Skeletal muscle tissue (tissue), 4 donors: ENCODE results near the gene ZFP64. TPM values are rescaled to one million over a fixed set of nuclear protein-coding genes. Genes with fewer than 3 reads are reported as not detected.

ENCODE experiments used
- H3K27ac ChIP-seq: one replicate; pipeline ENCODE4 v1.7.0; 2013; ENCODE audit warnings: mild to moderate bottlenecking, low read depth, low read length, inconsistent platforms
- H3K27me3 ChIP-seq, 3 donors: one replicate each; pipeline ENCODE4 v1.7.0; 2013; ENCODE audit warnings: low read length in 3 of 3; ENCODE audit not compliant: control insufficient read depth in 3 of 3, insufficient read depth in 3 of 3
- H3K36me3 ChIP-seq, 3 donors: one replicate each; pipeline ENCODE4 v1.7.0; 2013; ENCODE audit warnings: low read length in 3 of 3; ENCODE audit not compliant: control insufficient read depth in 3 of 3, insufficient read depth in 3 of 3
- H3K4me1 ChIP-seq, 3 donors: one replicate each; pipeline ENCODE4 v1.7.0; 2013; ENCODE audit warnings: low read length in 3 of 3, mild to moderate bottlenecking in 3 of 3; ENCODE audit not compliant: control insufficient read depth in 3 of 3, insufficient read depth in 3 of 3
- H3K4me3 ChIP-seq, 3 donors: one replicate each; pipeline ENCODE4 v1.7.0; 2013; ENCODE audit warnings: low read length in 3 of 3
- H3K9ac ChIP-seq, 3 donors: one replicate each; pipeline ENCODE4 v1.7.0; 2013; ENCODE audit warnings: low read length in 3 of 3, mild to moderate bottlenecking in 3 of 3, moderate library complexity in 2 of 3, low read depth in 1 of 3
- H3K9me3 ChIP-seq, 3 donors: one replicate each; pipeline ENCODE4 v1.7.0; 2013; ENCODE audit warnings: low read length in 3 of 3; ENCODE audit not compliant: control insufficient read depth in 3 of 3
- total RNA-seq: library from RNA; depleted of rRNA; stranded (reverse); fragments of >200 nt; gene quantifications from one replicate; pipeline ENCODE4 v1.2.3, GENCODE V29; 2014
- donor health status: Osteomylitis.

ZFP64 gene
- total RNA-seq, 1 donor from 2014 or later, result 14.1 TPM

DNA sequence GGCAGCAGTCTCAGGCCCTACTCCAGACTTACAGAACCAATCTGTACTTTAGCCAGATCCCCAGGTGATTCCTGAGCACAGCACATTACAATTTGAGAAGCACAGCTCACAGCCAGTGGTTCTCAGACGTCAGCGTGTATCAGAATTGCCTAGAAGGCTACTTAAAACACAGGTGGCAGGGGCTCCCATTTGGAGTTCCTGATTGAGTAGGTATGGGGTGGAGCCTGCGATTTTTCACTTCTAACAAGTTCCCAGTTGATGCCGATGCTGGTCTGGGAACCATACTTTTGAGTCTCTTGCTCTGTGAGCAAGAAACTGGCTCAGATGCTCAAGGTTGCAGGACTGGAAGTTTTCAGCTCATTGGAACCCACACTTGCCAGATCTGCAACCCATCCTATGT lies 89.5 kb downstream of the ZFP64 start:
- H3K4me3 ChIP-seq, result no peak overlapping the region
- no peaks in the 10 kb centered on the region for H3K36me3 ChIP-seq
- H3K4me1 ChIP-seq, result peaks cover 11 to 23% (median 17%) of the 10 kb centered on the region in 3 donors
- no peaks in the 10 kb centered on the region for H3K9me3 ChIP-seq
- no peak overlapping the region for H3K27ac ChIP-seq
- H3K27me3 ChIP-seq, result peaks cover 33 to 39% (median 38%) of the 10 kb centered on the region in 3 donors
- no peak overlapping the region for H3K9ac ChIP-seq
